IgD-negative memory B cell (primary cell): Measurements from ENCODE around the gene SAMHD1. TPM values are rescaled to one million over a fixed set of nuclear protein-coding genes. Genes with fewer than 3 reads are reported as not detected.
"Not testable (repeated sequence)": the region's sequence is repeated elsewhere in the genome, so short reads cannot be mapped to it uniquely, and the experiment has no call there.

Experiments used
- H3K27ac Mint-ChIP-seq, 3 donors: one replicate each; pipeline ENCODE4 v1.8.0; 2020 to 2022; ENCODE audit warnings: mild to moderate bottlenecking in 3 of 3, mixed read lengths in 3 of 3, moderate library complexity in 1 of 3
- H3K27me3 Mint-ChIP-seq: one replicate; pipeline ENCODE4 v1.8.0; 2021; ENCODE audit warnings: mixed read lengths
- H3K36me3 Mint-ChIP-seq: one replicate; pipeline ENCODE4 v1.8.0; 2020; ENCODE audit warnings: mild to moderate bottlenecking, mixed read lengths
- H3K4me1 Mint-ChIP-seq, 3 donors: one replicate each; pipeline ENCODE4 v1.8.0; 2020 to 2022; ENCODE audit warnings: mixed read lengths in 3 of 3, mild to moderate bottlenecking in 1 of 3
- H3K4me3 Mint-ChIP-seq, 4 donors: one replicate each; pipeline ENCODE4 v1.8.0; 2020 to 2022; ENCODE audit warnings: mild to moderate bottlenecking in 4 of 4, mixed read lengths in 4 of 4, moderate library complexity in 3 of 4
- H3K9me3 Mint-ChIP-seq, 3 donors: one replicate each; pipeline ENCODE4 v1.8.0; 2020 to 2021; ENCODE audit warnings: mixed read lengths in 3 of 3, mild to moderate bottlenecking in 1 of 3
- polyA plus RNA-seq: library from polyadenylated mRNA; unstranded; fragments of 300-500 nt; fragmentation: Illumina TruSeq; gene quantifications from one replicate; pipeline ENCODE4 v1.2.3, GENCODE V29; 2021

SAMHD1 gene
- polyA plus RNA-seq, 1 donor from 2014 or later = 23.2 TPM

DNA sequence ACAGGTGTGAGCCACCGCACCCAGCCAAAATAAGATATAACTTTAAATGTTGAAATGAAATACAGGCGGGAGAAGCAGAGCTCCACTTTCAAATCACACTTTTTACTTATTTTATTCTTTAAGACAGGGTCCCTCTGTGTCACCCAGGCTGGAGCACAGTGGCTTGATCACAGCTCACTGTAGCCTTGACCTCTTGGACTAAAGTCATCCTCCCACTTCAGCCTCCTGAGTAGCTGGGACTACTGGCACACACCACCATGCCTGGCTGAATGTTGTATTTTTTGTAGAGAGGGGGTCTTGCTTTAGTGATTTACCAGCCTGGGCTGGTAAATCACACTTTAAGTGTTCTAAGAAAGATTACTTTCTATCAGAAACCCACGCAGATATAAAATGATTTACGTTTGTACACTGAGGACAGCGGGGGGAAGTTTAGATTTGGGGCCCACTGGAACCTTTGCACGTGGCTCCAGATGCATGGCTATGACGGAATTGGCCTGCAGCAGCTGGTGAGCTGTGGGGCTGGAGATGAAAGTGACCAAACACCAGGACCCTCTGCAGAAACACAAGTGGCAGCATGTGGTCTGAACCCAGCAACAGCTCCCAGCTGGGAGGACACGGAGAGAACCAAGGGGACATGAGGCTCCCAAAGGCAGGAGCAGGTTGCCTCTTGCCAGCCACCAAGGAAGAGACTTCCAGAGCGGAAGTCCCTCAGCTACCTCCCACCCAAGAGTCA, 102.0 kb downstream of the SAMHD1 start:
- Mint-ChIP-seq H3K36me3 (peaks cover 3% of the 10 kb centered on the region), H3K4me1 (peaks cover 48 to 59% (median 58%) of the 10 kb centered on the region in 3 donors), H3K9me3 (peaks cover 0 to 3% (median 0%) of the 10 kb centered on the region in 3 donors), H3K27ac (peak overlapping the region; percentile 46 to 84 (median 56)), H3K27me3 (no peaks in the 10 kb centered on the region), H3K4me3 (peak overlapping the region in 2 of 4 donors; percentile 39 to 60)

GRCh38 chr20:36848677-36849076, 102.8 kb downstream of the SAMHD1 start:
- no peaks in the 10 kb centered on the region for H3K27me3 Mint-ChIP-seq
- H3K36me3 Mint-ChIP-seq = peaks cover 3% of the 10 kb centered on the region
- H3K4me3 Mint-ChIP-seq = peak overlapping the region in 3 of 4 donors; percentile 22 to 60 (median 56)
- peaks cover 48 to 63% (median 57%) of the 10 kb centered on the region in 3 donors for H3K4me1 Mint-ChIP-seq
- peaks cover 0 to 3% (median 0%) of the 10 kb centered on the region in 3 donors for H3K9me3 Mint-ChIP-seq
- peak overlapping the region in 2 of 3 donors; percentile 76 to 84 for H3K27ac Mint-ChIP-seq

DNA sequence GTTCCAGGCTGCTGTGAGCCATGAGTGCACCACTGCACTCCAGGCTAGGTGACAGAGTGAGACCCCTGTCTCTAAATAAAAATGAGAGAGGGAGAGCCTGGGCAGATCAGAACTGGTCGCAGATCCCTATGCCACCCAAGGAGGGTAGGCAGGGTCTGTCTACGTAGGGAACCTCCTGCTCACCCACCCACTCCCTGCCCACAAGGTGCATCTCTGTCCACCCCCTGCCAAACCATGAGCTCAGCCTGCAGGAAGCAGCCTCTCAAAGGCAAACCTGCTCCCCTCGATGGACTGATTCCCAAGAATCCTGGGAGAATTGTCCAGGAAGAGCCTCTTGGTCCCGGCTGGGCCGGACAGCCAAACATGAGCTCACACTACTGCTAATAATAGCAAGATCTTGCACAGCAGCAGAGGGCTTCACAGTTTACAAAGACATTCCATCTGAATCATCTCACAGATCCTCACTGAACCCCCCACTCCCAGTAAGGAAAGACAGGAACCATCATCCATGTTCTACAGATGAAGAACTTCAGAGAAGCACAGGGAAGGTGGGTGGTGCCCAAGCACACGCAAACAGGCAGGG, 103.3 kb downstream of the SAMHD1 start:
- H3K36me3 Mint-ChIP-seq = peaks cover 3% of the 10 kb centered on the region
- peak overlapping the region in 3 of 4 donors; percentile 22 to 60 (median 56) for H3K4me3 Mint-ChIP-seq
- H3K9me3 Mint-ChIP-seq = peaks cover 0 to 3% (median 0%) of the 10 kb centered on the region in 3 donors
- peak overlapping the region; percentile 23 to 84 (median 76) for H3K27ac Mint-ChIP-seq
- no peaks in the 10 kb centered on the region for H3K27me3 Mint-ChIP-seq
- H3K4me1 Mint-ChIP-seq = peaks cover 54 to 63% (median 60%) of the 10 kb centered on the region in 3 donors

DNA sequence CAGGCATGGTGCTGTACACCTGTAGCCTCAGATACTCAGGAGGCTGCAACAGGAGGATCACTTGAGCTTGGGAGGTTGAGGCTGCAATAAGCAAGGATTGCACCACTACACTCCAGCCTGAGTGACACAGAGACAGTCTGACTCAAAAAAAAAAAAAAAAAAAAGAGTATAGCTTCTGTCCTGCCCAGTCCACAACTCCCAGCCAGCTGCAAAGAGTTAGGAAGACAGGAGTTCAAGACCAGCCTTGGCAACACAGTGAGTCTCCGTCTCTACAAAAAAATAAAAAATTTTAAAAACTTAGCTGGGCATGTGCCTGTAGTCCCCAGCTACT, 103.8 kb downstream of the SAMHD1 start:
- Mint-ChIP-seq H3K27ac (peak overlapping the region; percentile 23 to 97 (median 97)), H3K27me3 (no peaks in the 10 kb centered on the region), H3K4me3 (no peak overlapping the region), H3K9me3 (peaks cover 0 to 3% (median 0%) of the 10 kb centered on the region in 3 donors), H3K4me1 (peaks cover 54 to 64% (median 60%) of the 10 kb centered on the region in 3 donors), H3K36me3 (peaks cover 3% of the 10 kb centered on the region)

DNA sequence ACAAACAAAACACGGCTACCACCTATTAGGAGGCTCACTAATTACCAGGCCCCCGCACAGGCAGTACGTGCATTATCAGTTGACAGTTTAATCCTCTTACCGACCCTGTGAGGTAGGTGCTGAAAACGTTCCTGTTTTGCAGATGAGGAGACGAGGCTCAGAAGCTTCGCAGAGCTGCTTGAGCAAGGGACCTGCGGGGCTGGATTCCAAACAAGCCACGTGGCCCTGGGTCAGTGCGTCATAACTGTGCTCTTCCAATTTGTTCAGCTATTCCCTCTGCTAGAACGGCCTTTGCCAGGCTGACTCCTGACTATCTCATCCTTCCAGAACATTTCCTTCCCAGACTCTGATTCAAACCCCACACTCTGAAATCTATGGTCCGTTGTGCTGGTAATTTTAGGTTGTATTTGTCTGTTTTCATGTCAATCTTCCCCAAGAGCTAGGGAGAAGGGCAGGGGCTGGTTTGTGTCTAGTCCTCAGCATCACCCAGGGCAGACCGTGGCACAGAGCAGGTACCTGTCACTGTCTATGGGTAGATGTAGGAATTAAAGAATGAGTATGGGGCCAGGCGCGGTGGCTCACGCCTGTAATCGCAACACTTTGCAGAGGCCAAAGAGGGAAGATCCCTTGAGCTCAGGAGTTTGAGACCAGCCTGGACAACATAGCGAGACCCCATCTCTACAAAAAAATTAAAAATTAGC, 104.3 kb downstream of the SAMHD1 start:
- peaks cover 0 to 3% (median 0%) of the 10 kb centered on the region in 3 donors for H3K9me3 Mint-ChIP-seq
- H3K27ac Mint-ChIP-seq = peak overlapping the region; percentile 97
- no peaks in the 10 kb centered on the region for H3K27me3 Mint-ChIP-seq
- peaks cover 53 to 63% (median 62%) of the 10 kb centered on the region in 3 donors for H3K4me1 Mint-ChIP-seq
- H3K4me3 Mint-ChIP-seq = peak overlapping the region in 2 of 4 donors; percentile 57 to 68
- peaks cover 3% of the 10 kb centered on the region for H3K36me3 Mint-ChIP-seq

- H3K4me3 Mint-ChIP-seq = peak overlapping the region; percentile 34 to 90 (median 82)
- no peaks in the 10 kb centered on the region for H3K9me3 Mint-ChIP-seq
- peak overlapping the region; percentile 97 for H3K27ac Mint-ChIP-seq
- H3K4me1 Mint-ChIP-seq = peaks cover 40 to 56% (median 56%) of the 10 kb centered on the region in 3 donors
- no peaks in the 10 kb centered on the region for H3K36me3 Mint-ChIP-seq
- H3K27me3 Mint-ChIP-seq = peaks cover 2% of the 10 kb centered on the region
Measured at GRCh38 chr20:36845288-36845971, 106.1 kb downstream of the SAMHD1 start.

DNA sequence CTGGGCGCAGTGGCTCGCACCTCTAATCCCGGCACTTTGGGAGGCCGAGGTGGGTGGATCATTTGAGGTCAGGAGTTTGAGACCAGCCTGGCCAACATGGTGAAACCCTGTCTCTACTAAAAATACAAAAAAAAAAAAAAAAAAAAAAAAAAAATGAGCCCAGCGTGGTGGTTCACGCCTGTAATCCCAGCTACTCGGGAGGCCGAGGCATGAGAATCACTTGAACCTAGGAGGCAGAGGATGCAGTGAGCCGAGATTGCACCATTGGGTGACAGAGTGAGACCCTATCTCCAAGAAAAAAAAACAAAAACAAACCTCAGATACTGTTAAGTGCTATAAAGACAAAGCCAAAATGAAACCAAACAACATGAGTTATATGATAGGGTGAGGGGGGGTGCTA, 110.5 kb downstream of the SAMHD1 start:
- H3K36me3 Mint-ChIP-seq, H3K27me3 Mint-ChIP-seq, H3K9me3 Mint-ChIP-seq: not testable (repeated sequence)
- Mint-ChIP-seq H3K4me3 (peak overlapping the region in 3 of 4 donors; percentile 5 to 79 (median 47)), H3K4me1 (peaks cover 23 to 44% (median 40%) of the 10 kb centered on the region in 3 donors), H3K27ac (peak overlapping the region; percentile 88 to 97 (median 95))

Other genes with a start within 250 kb of the SAMHD1 start
- 35.4 TPM for gene NDRG3, start 205.6 kb downstream of the SAMHD1 start, polyA plus RNA-seq
- gene DSN1, start 177.9 kb downstream of the SAMHD1 start, polyA plus RNA-seq = 15.4 TPM
- not detected for gene TLDC2, start 75.6 kb downstream of the SAMHD1 start, polyA plus RNA-seq
- gene RBL1, start 144.3 kb upstream of the SAMHD1 start, polyA plus RNA-seq = 6.5 TPM
- gene RPN2, start 227.6 kb upstream of the SAMHD1 start, polyA plus RNA-seq = 196 TPM
- 2.0 TPM for gene MROH8, start 227.8 kb upstream of the SAMHD1 start, polyA plus RNA-seq